GM12878 (cell line): ENCODE results near the gene SCIN. TPM values are rescaled to one million over a fixed set of nuclear protein-coding genes. Genes with fewer than 3 reads are reported as not detected.

Experiments used
- ATAC-seq: fragments of 200-7000 bp; cut with Tn5 transposase; 3 replicates; pipeline ENCODE4 v1.9.1; 2020; ENCODE audit warnings: mild to moderate bottlenecking, moderate library complexity
- BruUV-seq: library from RNA; stranded (reverse); fragments of 400-500 nt; replicated peaks from 2 replicates; lab custom pipeline; 2021; lab: Mats Ljungman, UMichigan
- CTCF ChIA-PET: fragments of 300-600 bp; sonication (Branson Sonifier 250); formaldehyde crosslinking; extraction: SDS; loops from one replicate; lab custom pipeline; 2021; ENCODE audit warnings: inconsistent platforms; lab: Yijun Ruan, JAX
- POLR2A ChIA-PET: fragments of 350-600 bp; formaldehyde crosslinking; extraction: SDS; loops from one replicate; lab custom pipeline; 2021; ENCODE audit warnings: inconsistent platforms; lab: Charles Lee
- RAD21 ChIA-PET: fragments of 300-600 bp; sonication (Branson Sonifier 250); formaldehyde crosslinking; loops from one replicate; lab custom pipeline; 2023; ENCODE audit warnings: antibody characterized with exemption; ENCODE audit not compliant: unreplicated experiment; lab: Charles Lee
- SMC1A ChIA-PET: fragments of 300-600 bp; sonication (Branson Sonifier 250); formaldehyde crosslinking; loops from one replicate; lab custom pipeline; 2023; ENCODE audit not compliant: unreplicated experiment, uncharacterized antibody; lab: Charles Lee
- DNase-seq: peaks from one replicate; pipeline ENCODE4 v3.0.0-alpha.2; 2011; ENCODE audit warnings: low read depth, low spot score
- FAIRE-seq: peaks from 3 replicates; lab custom pipeline; 2011; peaks lifted over from hg19 to GRCh38; lab: Jason Lieb, UNC
- H2AFZ ChIP-seq: 2 replicates; pipeline ENCODE4 v1.6.0; 2011; ENCODE audit warnings: low read depth, low read length, control low read depth; ENCODE audit not compliant: control insufficient read depth
- H3K27ac ChIP-seq: 2 replicates; pipeline ENCODE4 v1.5.1; 2011; ENCODE audit warnings: control low read depth; ENCODE audit not compliant: control insufficient read depth, insufficient read depth
- H3K27me3 ChIP-seq, 2 experiments: replicated peaks in 1 of 2; 2 replicates each; pipeline versions ENCODE4 v1.6.0 to v1.6.1; 2011; ENCODE audit warnings: low read length in 1 of 2; ENCODE audit not compliant: control insufficient read depth in 2 of 2, insufficient read depth in 2 of 2
- H3K36me3 ChIP-seq, 2 experiments: 2 replicates each; pipeline ENCODE4 v1.5.1; 2011; ENCODE audit warnings: low read length in 1 of 2; ENCODE audit not compliant: control insufficient read depth in 2 of 2, insufficient read depth in 2 of 2
- H3K4me1 ChIP-seq: 2 replicates; pipeline ENCODE4 v1.6.1; 2011; ENCODE audit warnings: mild to moderate bottlenecking, low read length, moderate library complexity, mixed read lengths; ENCODE audit not compliant: control insufficient read depth, insufficient read depth
- H3K4me2 ChIP-seq: 2 replicates; pipeline ENCODE4 v1.6.0; 2011; ENCODE audit warnings: control low read depth; ENCODE audit not compliant: control insufficient read depth, insufficient read depth
- H3K4me3 ChIP-seq: fragments of 200-600 bp; sonication (generic); 2 replicates; pipeline ENCODE4 v1.5.1; 2016
- H3K79me2 ChIP-seq: 2 replicates; pipeline ENCODE4 v1.6.0; 2011; ENCODE audit warnings: low read length; ENCODE audit not compliant: control insufficient read depth, insufficient read depth
- H3K9ac ChIP-seq: 2 replicates; pipeline ENCODE4 v1.8.0; 2011; ENCODE audit warnings: low read length, control low read depth, mixed read lengths; ENCODE audit not compliant: control insufficient read depth, insufficient read depth
- H3K9me3 ChIP-seq: replicated peaks from 3 replicates; pipeline ENCODE4 v1.5.1; 2011; ENCODE audit warnings: mild to moderate bottlenecking, low read length; ENCODE audit not compliant: control insufficient read depth, insufficient read depth
- H4K20me1 ChIP-seq: 2 replicates; pipeline ENCODE4 v1.6.0; 2011; ENCODE audit not compliant: control insufficient read depth, insufficient read depth
- HDAC2 ChIP-seq: fragments of 200-600 bp; sonication (generic); IDR thresholded peaks from 2 replicates; pipeline ENCODE4 v1.6.1; 2017
- IKZF2 ChIP-seq, 2 experiments: fragments of 450-650 bp; IDR thresholded peaks; 2 replicates each; pipeline ENCODE4 v1.6.1; 2017; ENCODE audit warnings: mild to moderate bottlenecking in 2 of 2, moderate library complexity in 2 of 2
- MLLT1 ChIP-seq: fragments of 450-650 bp; IDR thresholded peaks from 2 replicates; pipeline ENCODE4 v1.6.1; 2016; ENCODE audit warnings: mild to moderate bottlenecking
- MXI1 ChIP-seq: fragments of 150-350 bp; IDR thresholded peaks from 2 replicates; pipeline ENCODE4 v1.6.1; 2011; ENCODE audit warnings: low read depth, mild to moderate bottlenecking, inconsistent platforms, low read length, improper control_type of control experiment
- NR2C1 ChIP-seq: fragments of 450-650 bp; IDR thresholded peaks from 2 replicates; pipeline ENCODE4 v1.6.1; 2017; ENCODE audit warnings: antibody characterized with exemption, mild to moderate bottlenecking, moderate library complexity
- RB1 ChIP-seq: fragments of 450-650 bp; formaldehyde crosslinking; IDR thresholded peaks from 2 replicates; pipeline ENCODE4 v1.6.1; 2017; ENCODE audit warnings: mild to moderate bottlenecking, borderline replicate concordance
- RFX5 ChIP-seq: IDR thresholded peaks from 2 replicates; pipeline ENCODE4 v1.6.1; 2011; ENCODE audit warnings: low read depth, low read length, improper control_type of control experiment
- USF1 ChIP-seq: IDR thresholded peaks from 2 replicates; pipeline ENCODE4 v1.6.1; 2011; ENCODE audit warnings: borderline replicate concordance, low read depth, mild to moderate bottlenecking, moderate library complexity, mixed read lengths, low read length; ENCODE audit not compliant: insufficient read depth; ENCODE audit errors: extremely low read length
- WRNIP1 ChIP-seq: IDR thresholded peaks from 2 replicates; pipeline ENCODE4 v1.6.1; 2011; ENCODE audit warnings: low read depth, low read length, improper control_type of control experiment, borderline replicate concordance
- WGBS: methylation state at CpG from one replicate; pipeline ENCODE4 v1.1.6; 2016; ENCODE audit warnings: low lambda C conversion rate; ENCODE audit not compliant: insufficient replicate concordance, insufficient coverage; ENCODE audit errors: missing lambda C conversion rate; 5-methylcytosine and 5-hydroxymethylcytosine counted together
- in situ Hi-C: fragments of 300-500 bp; cut with MboI; formaldehyde crosslinking; loops from 9 replicates; pipeline ENCODE4 v1.14.3; 2018; ENCODE audit warnings: mixed read lengths
- intact Hi-C: fragments of 100-400 bp; cut with micrococcal nuclease; formaldehyde crosslinking; loops from one replicate; pipeline ENCODE4 v1.14.2; 2022; ENCODE audit not compliant: unreplicated experiment
- polyA plus RNA-seq, 11 experiments: library from polyadenylated mRNA; depleted of rRNA in 4 of 11; unstranded in 6 of 11; stranded (reverse) in 5 of 11; fragments of >200 nt; fragmentation: Nextera tagmentation in 4 of 11; fragmentation: Illumina TruSeq in 1 of 11; extraction: Ambion mirVana in 4 of 11; extraction: Trizol in 1 of 11; gene quantifications; 1 replicate in 1 of 11; 2 replicates in 10 of 11; pipeline versions ENCODE4 v1.2.1 to v1.2.3, GENCODE V29; 2011 to 2016; ENCODE audit warnings: inconsistent platforms in 2 of 11, missing spikeins in 2 of 11, low read depth in 1 of 11
- total RNA-seq, 4 experiments: library from RNA; depleted of rRNA in 3 of 4; stranded (reverse); fragments of >200 nt in 3 of 4; fragmentation: Illumina TruSeq in 1 of 4; extraction: Trizol in 1 of 4; gene quantifications; 2 replicates each; pipeline versions ENCODE4 v1.2.1 to v1.2.3, GENCODE V29; 2013 to 2021

SCIN gene
- total and polyA plus RNA-seq, 10 of the 15 experiments (the other 5 are each of a cell fraction or from before 2014, with no cell fraction given) = 0.23 to 2.1 (median 1.0) TPM

GRCh38 chr7:12569673-12570072, 847 bp upstream of the SCIN start (continued):
- TF ChIP-seq HDAC2 (no peak), USF1 (no peak), RFX5 (no peak)
- TF ChIP-seq, all 136 proteins: peak for 0

- in situ Hi-C loops = no loop called here
- TF ChIP-seq MXI1 = no peak
- TF ChIP-seq WRNIP1 = no peak
- no peak for TF ChIP-seq IKZF2 (IDR thresholded peaks at IDR 0.05)
- no peak for TF ChIP-seq RFX5
- no peak for TF ChIP-seq NR2C1
- TF ChIP-seq RB1 = no peak
- no peak for TF ChIP-seq MLLT1
- TF ChIP-seq, all 136 proteins: peak for 0
- DNase-seq = no peak
- no TSS peak for BruUV-seq
- FAIRE-seq = no peak
- Histone ChIP-seq H2AFZ (peak overlapping the region; percentile 71), H3K36me3 (no peaks in the 10 kb centered on the region), H3K79me2 (no peaks in the 10 kb centered on the region), H3K27me3 (peaks cover 3 to 12% of the 10 kb centered on the region in 2 experiments; a peak in 3 of 4 replicates), H4K20me1 (no peaks in the 10 kb centered on the region), H3K9ac (peak overlapping the region; percentile 25; the same call in 1 of the 2 replicates), H3K4me1 (peaks cover 16% of the 10 kb centered on the region), H3K9me3 (no peaks in the 10 kb centered on the region), H3K27ac (no peak overlapping the region), H3K4me2 (peak overlapping the region; percentile 79), H3K4me3 (peak overlapping the region; percentile 50; the same call in 1 of the 2 replicates)
- CTCF ChIA-PET = no interaction called here
- POLR2A ChIA-PET = no interaction called here
- 3% methylated on average over 10 of the region's 10 CpGs for WGBS
- intact Hi-C loops = no loop called here
- RAD21 ChIA-PET = no interaction called here
- ATAC-seq = peak; percentile 42
- SMC1A ChIA-PET = interaction anchor here (0.7 to 1.2 kb wide), 3 partner anchors 22 to 51 kb away, joined by 3 to 4 read pairs (median 3); no protein-coding TSS in a partner anchor
These were observed 369 bp upstream of the SCIN start for GRCh38 chr7:12570168-12570533.
